ENCODE data around the gene PPIB. TPM values are rescaled to one million over a fixed set of nuclear protein-coding genes. Genes with fewer than 3 reads are reported as not detected.
"Not testable (repeated sequence)": the region's sequence is repeated elsewhere in the genome, so short reads cannot be mapped to it uniquely, and the experiment has no call there.

Gene PPIB
- total RNA-seq, 1 donor from 2014 or later = 713 TPM

DNA sequence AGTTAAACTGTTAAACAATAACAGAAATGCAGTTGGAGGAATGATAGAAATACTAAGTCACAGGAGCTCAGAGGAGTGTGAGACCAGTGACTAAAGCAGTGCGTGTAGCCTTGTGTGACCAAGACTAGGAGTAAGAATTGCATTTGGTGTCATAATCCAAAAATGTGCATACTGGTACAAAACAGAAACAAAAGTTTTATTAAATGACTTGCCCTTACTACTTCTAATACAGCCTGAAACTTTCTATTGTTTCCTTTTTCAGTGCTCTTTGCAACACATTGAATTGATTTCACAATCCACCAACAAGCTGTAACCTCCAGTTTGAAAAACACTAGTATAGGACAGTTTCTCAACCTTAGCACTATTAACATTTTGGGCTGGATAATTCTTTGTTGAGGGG, 49.9 kb downstream of the PPIB start:
- Mint-ChIP-seq H3K27me3 (ENCODE audit: low read depth) (no peaks in the 10 kb centered on the region), H3K36me3 (ENCODE audit: low read depth) (peaks cover 16% of the 10 kb centered on the region), H3K4me1 (ENCODE audit: low read depth) (peaks cover 26% of the 10 kb centered on the region), H3K4me3 (ENCODE audit: unreplicated experiment) (no peak overlapping the region), H3K9me3 (ENCODE audit: low read depth) (no peaks in the 10 kb centered on the region), H3K27ac (ENCODE audit: unreplicated experiment) (peak overlapping the region; percentile 29)
- no peak for TF ChIP-seq CTCF (IDR thresholded peaks at IDR 0.05)
- no peak for DNase-seq (ENCODE audit: low spot score)

- Mint-ChIP-seq H3K4me1 (ENCODE audit: low read depth) (peaks cover 26% of the 10 kb centered on the region), H3K9me3 (ENCODE audit: low read depth) (no peaks in the 10 kb centered on the region), H3K4me3 (ENCODE audit: unreplicated experiment) (no peak overlapping the region), H3K27ac (ENCODE audit: unreplicated experiment) (peak overlapping the region; percentile 29), H3K36me3 (ENCODE audit: low read depth) (peaks cover 16% of the 10 kb centered on the region), H3K27me3 (ENCODE audit: low read depth) (no peaks in the 10 kb centered on the region)
- no peak for DNase-seq (ENCODE audit: low spot score)
- TF ChIP-seq CTCF (IDR thresholded peaks at IDR 0.05) = no peak
Measured at GRCh38 chr15:64112073-64112772, 50.6 kb downstream of the PPIB start.

DNA sequence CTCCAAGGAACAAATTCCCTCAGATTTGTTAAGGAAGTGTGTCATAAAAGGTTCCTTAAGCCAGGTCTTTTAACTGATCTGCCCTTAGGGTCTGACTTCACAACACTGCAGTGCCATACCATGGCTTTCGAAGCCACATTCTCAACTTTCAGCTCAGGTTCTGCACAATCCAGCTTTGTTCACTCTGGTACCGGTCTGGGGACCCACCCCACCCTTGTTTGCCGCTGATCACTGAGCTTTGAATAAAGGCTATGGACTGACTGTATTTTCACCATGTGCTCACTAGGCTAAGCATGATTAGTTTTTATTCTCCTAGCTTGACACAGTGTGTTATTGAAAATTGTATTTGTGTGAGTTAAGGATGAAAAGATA, 51.2 kb downstream of the PPIB start:
- Mint-ChIP-seq H3K4me3 (ENCODE audit: unreplicated experiment) (no peak overlapping the region), H3K4me1 (ENCODE audit: low read depth) (peaks cover 24% of the 10 kb centered on the region), H3K36me3 (ENCODE audit: low read depth) (peaks cover 14% of the 10 kb centered on the region), H3K27me3 (ENCODE audit: low read depth) (no peaks in the 10 kb centered on the region), H3K9me3 (ENCODE audit: low read depth) (no peaks in the 10 kb centered on the region), H3K27ac (ENCODE audit: unreplicated experiment) (no peak overlapping the region)
- no peak for DNase-seq (ENCODE audit: low spot score)
- TF ChIP-seq CTCF (IDR thresholded peaks at IDR 0.05) = no peak

DNA sequence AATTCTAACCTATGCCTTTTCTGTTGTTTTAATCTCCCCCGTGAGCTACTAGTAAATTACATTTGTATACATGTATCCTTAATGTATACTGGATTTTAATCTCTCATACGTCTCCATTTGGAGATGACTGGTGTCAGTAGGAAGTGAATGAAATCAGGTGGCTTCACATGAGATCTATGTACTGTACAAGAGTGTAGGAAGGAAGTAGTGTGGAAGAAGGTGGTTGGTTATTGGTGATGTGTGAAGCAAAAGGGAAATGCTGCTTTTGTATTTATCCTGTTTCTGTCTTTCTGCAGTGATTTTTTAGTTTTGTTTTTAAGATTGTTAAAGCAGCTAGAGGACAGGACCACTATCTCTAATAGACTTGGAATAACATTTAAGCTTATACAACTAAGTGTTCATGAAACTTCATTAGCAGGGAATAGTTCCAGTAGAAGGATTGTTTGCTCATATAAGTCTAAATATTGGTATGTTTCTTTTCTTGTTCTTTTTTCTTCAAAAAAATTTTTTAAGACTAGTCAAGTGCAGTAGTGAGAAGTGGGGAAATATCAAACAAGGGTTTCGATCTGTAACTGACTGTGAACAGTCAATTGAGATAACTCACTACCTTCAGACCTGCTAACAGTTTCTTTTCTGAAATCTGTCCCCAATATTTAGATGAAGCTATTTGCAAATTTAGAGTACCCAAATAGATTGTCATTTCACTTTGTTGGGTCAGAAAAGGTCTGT, 51.7 kb downstream of the PPIB start:
- Mint-ChIP-seq H3K9me3 (ENCODE audit: low read depth) (no peaks in the 10 kb centered on the region), H3K27me3 (ENCODE audit: low read depth) (no peaks in the 10 kb centered on the region), H3K4me1 (ENCODE audit: low read depth) (peaks cover 24% of the 10 kb centered on the region), H3K4me3 (ENCODE audit: unreplicated experiment) (no peak overlapping the region), H3K27ac (ENCODE audit: unreplicated experiment) (no peak overlapping the region), H3K36me3 (ENCODE audit: low read depth) (peaks cover 14% of the 10 kb centered on the region)
- DNase-seq (ENCODE audit: low spot score) = no peak
- no peak for TF ChIP-seq CTCF (IDR thresholded peaks at IDR 0.05)

DNA sequence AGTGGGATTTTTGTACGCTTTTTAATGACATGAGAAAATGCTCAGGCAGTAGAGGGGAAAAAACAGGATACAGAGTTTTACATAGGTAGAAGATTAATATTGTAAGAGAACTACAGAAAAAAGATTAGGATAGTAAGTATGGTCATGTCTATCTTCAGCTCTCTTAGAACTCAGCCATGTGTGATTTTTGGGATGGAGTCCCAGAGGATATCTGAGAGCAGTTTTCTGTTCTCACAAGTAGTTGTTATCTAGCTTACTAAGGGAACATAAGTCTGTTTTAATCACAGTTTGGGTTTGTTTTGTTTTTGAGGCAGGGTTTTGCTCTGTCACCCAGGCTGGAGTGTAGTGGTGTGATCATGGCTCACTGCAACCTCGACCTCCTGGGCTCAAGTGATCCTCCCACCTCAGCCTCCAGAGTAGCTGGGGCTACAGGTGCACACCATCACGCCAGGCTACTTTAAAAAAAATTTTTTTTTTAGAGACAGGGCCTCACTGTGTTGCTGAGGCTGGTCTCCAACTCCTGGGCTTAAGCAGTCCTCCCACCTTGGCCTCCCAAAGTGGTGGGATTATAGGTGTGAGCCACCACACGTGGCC, 52.6 kb downstream of the PPIB start:
- Mint-ChIP-seq H3K4me1 (ENCODE audit: low read depth) (peaks cover 24% of the 10 kb centered on the region), H3K36me3 (ENCODE audit: low read depth) (peaks cover 14% of the 10 kb centered on the region)
- DNase-seq (ENCODE audit: low spot score); H3K4me3 Mint-ChIP-seq (ENCODE audit: unreplicated experiment); H3K27me3 Mint-ChIP-seq (ENCODE audit: low read depth); H3K9me3 Mint-ChIP-seq (ENCODE audit: low read depth); H3K27ac Mint-ChIP-seq (ENCODE audit: unreplicated experiment): not testable (repeated sequence)

Data from chondrocyte (in vitro differentiated cells).